Dermis lymphatic vessel endothelial cell (primary cell): ENCODE measurements around the gene RPTN. TPM values are rescaled to one million over a fixed set of nuclear protein-coding genes. Genes with fewer than 3 reads are reported as not detected.

ENCODE experiments used
- total RNA-seq: library from RNA; depleted of rRNA; stranded (reverse); fragments of >200 nt; gene quantifications from 2 replicates; pipeline ENCODE4 v1.2.1, GENCODE V29; 2014

The RPTN gene, protein sequence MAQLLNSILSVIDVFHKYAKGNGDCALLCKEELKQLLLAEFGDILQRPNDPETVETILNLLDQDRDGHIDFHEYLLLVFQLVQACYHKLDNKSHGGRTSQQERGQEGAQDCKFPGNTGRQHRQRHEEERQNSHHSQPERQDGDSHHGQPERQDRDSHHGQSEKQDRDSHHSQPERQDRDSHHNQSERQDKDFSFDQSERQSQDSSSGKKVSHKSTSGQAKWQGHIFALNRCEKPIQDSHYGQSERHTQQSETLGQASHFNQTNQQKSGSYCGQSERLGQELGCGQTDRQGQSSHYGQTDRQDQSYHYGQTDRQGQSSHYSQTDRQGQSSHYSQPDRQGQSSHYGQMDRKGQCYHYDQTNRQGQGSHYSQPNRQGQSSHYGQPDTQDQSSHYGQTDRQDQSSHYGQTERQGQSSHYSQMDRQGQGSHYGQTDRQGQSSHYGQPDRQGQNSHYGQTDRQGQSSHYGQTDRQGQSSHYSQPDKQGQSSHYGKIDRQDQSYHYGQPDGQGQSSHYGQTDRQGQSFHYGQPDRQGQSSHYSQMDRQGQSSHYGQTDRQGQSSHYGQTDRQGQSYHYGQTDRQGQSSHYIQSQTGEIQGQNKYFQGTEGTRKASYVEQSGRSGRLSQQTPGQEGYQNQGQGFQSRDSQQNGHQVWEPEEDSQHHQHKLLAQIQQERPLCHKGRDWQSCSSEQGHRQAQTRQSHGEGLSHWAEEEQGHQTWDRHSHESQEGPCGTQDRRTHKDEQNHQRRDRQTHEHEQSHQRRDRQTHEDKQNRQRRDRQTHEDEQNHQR
- total RNA-seq, result not detected in 2 replicates

DNA sequence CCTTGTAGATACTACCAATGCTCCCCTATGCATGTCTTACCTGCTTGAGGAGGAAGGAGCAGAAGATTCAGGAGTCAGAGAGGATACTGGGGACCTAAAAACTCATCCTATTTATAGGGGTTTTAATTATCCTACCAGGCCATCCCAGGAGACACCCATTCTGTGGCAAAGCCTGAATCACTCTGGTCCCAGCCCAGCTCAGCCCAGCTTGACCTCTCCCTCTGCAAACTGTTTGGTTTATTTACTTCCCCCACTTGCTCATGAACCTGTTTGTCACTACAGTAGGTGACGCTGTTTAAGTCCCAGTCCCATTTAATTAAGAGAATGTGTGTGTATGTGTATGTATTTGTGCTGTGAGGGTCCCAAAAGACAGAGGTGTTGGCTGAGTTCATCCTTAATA is at the start of gene RPTN:
Gene RPTN, minus strand, starts transcription at position 85 of the 400 bp plus-strand sequence. CDS start 1,339 bp downstream, outside the sequence.

GRCh38 chr1:152115344-152115743 is 43.7 kb downstream of the RPTN start, which contains the start of gene TCHH:
Gene TCHH (minus strand): TSS chr1:152115444. CDS start chr1:152114080, 1,364 bp downstream.

Other genes with a start within 250 kb of the RPTN start
- gene THEM4, start 249.7 kb downstream of the RPTN start, total RNA-seq, result 5.0 and 7.7 TPM in 2 replicates
- 190 and 241 TPM in 2 replicates for gene S100A10, start 165.4 kb downstream of the RPTN start, total RNA-seq
- 10.9 TPM in 2 replicates for gene S100A11, start 122.2 kb downstream of the RPTN start, total RNA-seq
- gene TCHHL1, start 70.2 kb downstream of the RPTN start, total RNA-seq, result not detected in 2 replicates
- under 0.01 and 0.11 TPM in 2 replicates for gene TCHH, start 43.8 kb downstream of the RPTN start, total RNA-seq
- not detected in 2 replicates for gene HRNR, start 65.0 kb upstream of the RPTN start, total RNA-seq
- not detected in 2 replicates for gene FLG, start 166.0 kb upstream of the RPTN start, total RNA-seq
- gene FLG2, start 200.8 kb upstream of the RPTN start, total RNA-seq, result not detected in 2 replicates